Measurements from ENCODE around the gene TBXT.
"Not testable (repeated sequence)": the region's sequence is repeated elsewhere in the genome, so short reads cannot be mapped to it uniquely, and the experiment has no call there.

DNA sequence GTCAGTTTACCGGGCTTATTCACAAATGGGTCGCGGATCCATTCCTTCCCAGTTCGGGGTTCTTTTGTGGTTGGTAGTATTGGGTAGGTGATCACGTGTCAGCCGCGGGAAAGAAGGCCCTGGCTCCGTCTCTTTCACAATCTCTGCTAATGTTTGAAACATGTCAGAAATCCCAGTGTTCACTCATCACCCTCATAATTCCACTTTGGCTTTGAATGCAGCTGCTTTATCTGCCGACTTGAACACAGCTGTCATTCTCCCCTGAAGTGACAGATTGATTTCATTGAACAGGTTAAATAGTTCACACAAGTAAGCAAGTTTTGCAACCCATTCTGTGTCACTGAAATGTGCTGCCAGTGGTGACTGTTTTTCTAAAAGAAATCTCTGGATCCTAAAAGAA lies 44.5 kb downstream of the TBXT start:
- TF ChIP-seq, protein P1, sequence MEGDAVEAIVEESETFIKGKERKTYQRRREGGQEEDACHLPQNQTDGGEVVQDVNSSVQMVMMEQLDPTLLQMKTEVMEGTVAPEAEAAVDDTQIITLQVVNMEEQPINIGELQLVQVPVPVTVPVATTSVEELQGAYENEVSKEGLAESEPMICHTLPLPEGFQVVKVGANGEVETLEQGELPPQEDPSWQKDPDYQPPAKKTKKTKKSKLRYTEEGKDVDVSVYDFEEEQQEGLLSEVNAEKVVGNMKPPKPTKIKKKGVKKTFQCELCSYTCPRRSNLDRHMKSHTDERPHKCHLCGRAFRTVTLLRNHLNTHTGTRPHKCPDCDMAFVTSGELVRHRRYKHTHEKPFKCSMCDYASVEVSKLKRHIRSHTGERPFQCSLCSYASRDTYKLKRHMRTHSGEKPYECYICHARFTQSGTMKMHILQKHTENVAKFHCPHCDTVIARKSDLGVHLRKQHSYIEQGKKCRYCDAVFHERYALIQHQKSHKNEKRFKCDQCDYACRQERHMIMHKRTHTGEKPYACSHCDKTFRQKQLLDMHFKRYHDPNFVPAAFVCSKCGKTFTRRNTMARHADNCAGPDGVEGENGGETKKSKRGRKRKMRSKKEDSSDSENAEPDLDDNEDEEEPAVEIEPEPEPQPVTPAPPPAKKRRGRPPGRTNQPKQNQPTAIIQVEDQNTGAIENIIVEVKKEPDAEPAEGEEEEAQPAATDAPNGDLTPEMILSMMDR (IDR thresholded peaks at IDR 0.05): not testable (repeated sequence)
- not testable (repeated sequence) for TF ChIP-seq POLR2A (IDR thresholded peaks at IDR 0.05); POLR2AphosphoS5 (IDR thresholded peaks at IDR 0.05); EP300 (IDR thresholded peaks at IDR 0.05; ENCODE audit: low read depth)

All from transverse colon (tissue), 4 donors.